HG02884 (cell line): ENCODE measurements around the gene NELL1.

Source experiments
- ATAC-seq: cut with Tn5 transposase; IDR thresholded peaks from one replicate; pipeline ENCODE4 v1.9.1; 2021; ENCODE audit warnings: mild to moderate bottlenecking, moderate library complexity; ENCODE audit not compliant: unreplicated experiment

Gene NELL1

GRCh38 chr11:20937826-20938225, 268.4 kb downstream of the NELL1 start:
- ATAC-seq: no peak

GRCh38 chr11:20949585-20949984, 280.2 kb downstream of the NELL1 start:
- ATAC-seq: no peak

GRCh38 chr11:20962581-20962980, 293.2 kb downstream of the NELL1 start:
- ATAC-seq: no peak

GRCh38 chr11:20963596-20963995, 294.2 kb downstream of the NELL1 start:
- no peak for ATAC-seq

GRCh38 chr11:20964985-20965384, 295.6 kb downstream of the NELL1 start:
- ATAC-seq: no peak

- ATAC-seq: no peak
Observed at GRCh38 chr11:20966489-20966888, 297.1 kb downstream of the NELL1 start.

GRCh38 chr11:20973940-20974559, 304.7 kb downstream of the NELL1 start:
- no peak for ATAC-seq

- ATAC-seq: no peak
Observed at GRCh38 chr11:20980736-20981135, 311.4 kb downstream of the NELL1 start.

- no peak for ATAC-seq
Observed at GRCh38 chr11:20990447-20990846, 321.1 kb downstream of the NELL1 start.

GRCh38 chr11:20991471-20991870, 322.1 kb downstream of the NELL1 start:
- no peak for ATAC-seq

GRCh38 chr11:21007297-21007696, 337.9 kb downstream of the NELL1 start:
- no peak for ATAC-seq

- ATAC-seq: no peak
Observed at GRCh38 chr11:21018248-21018647, 348.9 kb downstream of the NELL1 start.

- no peak for ATAC-seq
Observed at GRCh38 chr11:21026685-21027084, 357.3 kb downstream of the NELL1 start.

- no peak for ATAC-seq
Observed at GRCh38 chr11:21037850-21038249, 368.5 kb downstream of the NELL1 start.

GRCh38 chr11:21038801-21039200, 369.4 kb downstream of the NELL1 start:
- no peak for ATAC-seq

GRCh38 chr11:21040630-21041029, 371.2 kb downstream of the NELL1 start:
- no peak for ATAC-seq

- no peak for ATAC-seq
Observed at GRCh38 chr11:21048626-21049025, 379.2 kb downstream of the NELL1 start.

- ATAC-seq: no peak
Observed at GRCh38 chr11:21053466-21053865, 384.1 kb downstream of the NELL1 start.

- ATAC-seq: no peak
Observed at GRCh38 chr11:21056644-21057043, 387.3 kb downstream of the NELL1 start.

- ATAC-seq: no peak
Observed at GRCh38 chr11:21059879-21060278, 390.5 kb downstream of the NELL1 start.

GRCh38 chr11:21066030-21066429, 396.6 kb downstream of the NELL1 start:
- ATAC-seq: no peak

GRCh38 chr11:21068886-21069285, 399.5 kb downstream of the NELL1 start:
- ATAC-seq: no peak

- ATAC-seq: no peak
Observed at GRCh38 chr11:21069909-21070308, 400.5 kb downstream of the NELL1 start.
